K562 (cell line): ENCODE measurements around the gene AP3S2. TPM values are rescaled to one million over a fixed set of nuclear protein-coding genes. Genes with fewer than 3 reads are reported as not detected.
A peak's percentile ranks its signal among the peaks of the same experiment; 100 is the strongest.

Source experiments
- CC2D1A ChIP-seq: fragments of 450-650 bp; IDR thresholded peaks from 2 replicates; pipeline ENCODE4 v1.6.1; 2017; ENCODE audit warnings: mild to moderate bottlenecking
- HNRNPH1 ChIP-seq: fragments of 200-400 bp; formaldehyde crosslinking; optimal IDR thresholded peaks from 2 replicates; pipeline ENCODE3; 2017; ENCODE audit warnings: low read depth, mild to moderate bottlenecking, low read length, moderate library complexity
- NRF1 ChIP-seq, 2 experiments: fragments of 450-650 bp; IDR thresholded peaks in 1 of 2; conservative IDR thresholded peaks in 1 of 2; 2 replicates each; pipeline ENCODE4 v1.6.1; 2014; ENCODE audit warnings: mild to moderate bottlenecking in 2 of 2
- PTBP1 ChIP-seq: fragments of 200-400 bp; formaldehyde crosslinking; IDR thresholded peaks from 2 replicates; pipeline ENCODE4 v1.6.1; 2017; ENCODE audit warnings: low read depth, low read length
- REST ChIP-seq, 2 experiments: fragments of 450-650 bp; formaldehyde crosslinking in 1 of 2; IDR thresholded peaks; 2 replicates each; pipeline versions ENCODE4 v1.4.0 to v1.6.1; 2014 to 2020; ENCODE audit warnings: mild to moderate bottlenecking in 2 of 2, borderline replicate concordance in 1 of 2, low read depth in 1 of 2
- RREB1 ChIP-seq: fragments of 250-450 bp; sonication (Bioruptor Pico); IDR thresholded peaks from 2 replicates; pipeline ENCODE4 v1.4.0; 2020
- SAFB ChIP-seq: fragments of 200-400 bp; formaldehyde crosslinking; IDR thresholded peaks from 2 replicates; pipeline ENCODE4 v1.6.1; 2017; ENCODE audit warnings: low read depth, low read length, borderline replicate concordance
- SIN3B ChIP-seq: fragments of 450-650 bp; IDR thresholded peaks from 2 replicates; pipeline ENCODE4 v1.6.1; 2017; ENCODE audit warnings: low read depth, mild to moderate bottlenecking, moderate library complexity
- SMC3 ChIP-seq: conservative IDR thresholded peaks from 2 replicates; pipeline ENCODE4 v1.6.1; 2011; ENCODE audit warnings: low read depth, low read length, improper control_type of control experiment; ENCODE audit not compliant: insufficient read depth
- STAG1 ChIP-seq: sonication (generic); formaldehyde crosslinking; IDR thresholded peaks from 2 replicates; pipeline ENCODE4 v1.5.0; 2020; ENCODE audit warnings: missing genetic modification reagents, borderline replicate concordance
- STAT5B ChIP-seq: fragments of 250-450 bp; sonication (Bioruptor Pico); IDR thresholded peaks from 2 replicates; pipeline ENCODE4 v1.8.0; 2021; ENCODE audit warnings: mild to moderate bottlenecking, inconsistent platforms
- ZNF165 ChIP-seq: fragments of 250-450 bp; sonication (Bioruptor Pico); IDR thresholded peaks from 2 replicates; pipeline ENCODE4 v1.4.0; 2020; ENCODE audit warnings: borderline replicate concordance
- ZNF384 ChIP-seq: IDR thresholded peaks from 2 replicates; pipeline ENCODE4 v1.6.1; 2012; ENCODE audit warnings: low read depth, low read length, improper control_type of control experiment
- ZNF586 ChIP-seq: fragments of 450-650 bp; formaldehyde crosslinking; conservative IDR thresholded peaks from 2 replicates; pipeline ENCODE4 v1.4.0; 2020; ENCODE audit warnings: mild to moderate bottlenecking, moderate library complexity
- polyA plus RNA-seq, 8 experiments: library from polyadenylated mRNA; depleted of rRNA in 4 of 8; stranded (reverse) in 5 of 8; unstranded in 3 of 8; fragments of >200 nt; fragmentation: Nextera tagmentation in 2 of 8; fragmentation: Illumina TruSeq in 1 of 8; extraction: Ambion mirVana in 2 of 8; extraction: Trizol in 1 of 8; gene quantifications; 2 replicates each; pipeline versions ENCODE4 v1.2.1 to v1.2.3, GENCODE V29; 2011 to 2014; ENCODE audit warnings: inconsistent platforms in 1 of 8, missing spikeins in 1 of 8
- total RNA-seq, 7 experiments: library from RNA; depleted of rRNA in 6 of 7; stranded (reverse); fragments of >200 nt in 6 of 7; fragmentation: Illumina TruSeq in 2 of 7; extraction: Trizol in 2 of 7; gene quantifications; 2 replicates each; pipeline versions ENCODE4 v1.2.1 to v1.2.3, GENCODE V29; 2011 to 2021; ENCODE audit warnings: low replicate concordance in 1 of 7

The AP3S2 gene
- total and polyA plus RNA-seq, 9 of the 15 experiments (the other 6 are each of a cell fraction or from before 2014, with no cell fraction given): 16.4 to 54.1 (median 37.4) TPM

GRCh38 chr15:89898614-89899294, 5.0 kb upstream of the AP3S2 start (continued):
- TF ChIP-seq REST (IDR thresholded peaks at IDR 0.05; ENCODE audit: borderline replicate concordance): peak; percentile 82; the same call in 1 of the 2 replicates
- TF ChIP-seq REST (CRISPR knock-in tag; IDR thresholded peaks at IDR 0.05; ENCODE audit: low read depth): no peak
- TF ChIP-seq ZNF165: no peak
- TF ChIP-seq STAT5B (CRISPR knock-in tag): no peak
- TF ChIP-seq HNRNPH1: no peak
- no peak for TF ChIP-seq RREB1 (CRISPR knock-in tag)
- peak; percentile 36; the same call in 1 of the 2 replicates for TF ChIP-seq ZNF384
- TF ChIP-seq CC2D1A: 0 out of 2 replicates have a peak, but pooled peaks have one; percentile 35
- TF ChIP-seq SIN3B: no peak
- peak; percentile 54; the same call in 1 of the 2 replicates for TF ChIP-seq STAG1 (CRISPR knock-in tag)
- TF ChIP-seq SAFB: no peak
- TF ChIP-seq PTBP1: no peak
- TF ChIP-seq ZNF586 (CRISPR knock-in tag): no peak
- peak; percentile 78 for TF ChIP-seq SMC3
- TF ChIP-seq NRF1 (conservative IDR thresholded peaks at IDR 0.05 in 1 of 2, IDR thresholded peaks at IDR 0.05 in 1 of 2): no peak
